ENCODE results near the gene AJAP1. TPM values are rescaled to one million over a fixed set of nuclear protein-coding genes. Genes with fewer than 3 reads are reported as not detected.

The AJAP1 gene
- total RNA-seq, 1 donor from 2014 or later = 6.9 TPM

DNA sequence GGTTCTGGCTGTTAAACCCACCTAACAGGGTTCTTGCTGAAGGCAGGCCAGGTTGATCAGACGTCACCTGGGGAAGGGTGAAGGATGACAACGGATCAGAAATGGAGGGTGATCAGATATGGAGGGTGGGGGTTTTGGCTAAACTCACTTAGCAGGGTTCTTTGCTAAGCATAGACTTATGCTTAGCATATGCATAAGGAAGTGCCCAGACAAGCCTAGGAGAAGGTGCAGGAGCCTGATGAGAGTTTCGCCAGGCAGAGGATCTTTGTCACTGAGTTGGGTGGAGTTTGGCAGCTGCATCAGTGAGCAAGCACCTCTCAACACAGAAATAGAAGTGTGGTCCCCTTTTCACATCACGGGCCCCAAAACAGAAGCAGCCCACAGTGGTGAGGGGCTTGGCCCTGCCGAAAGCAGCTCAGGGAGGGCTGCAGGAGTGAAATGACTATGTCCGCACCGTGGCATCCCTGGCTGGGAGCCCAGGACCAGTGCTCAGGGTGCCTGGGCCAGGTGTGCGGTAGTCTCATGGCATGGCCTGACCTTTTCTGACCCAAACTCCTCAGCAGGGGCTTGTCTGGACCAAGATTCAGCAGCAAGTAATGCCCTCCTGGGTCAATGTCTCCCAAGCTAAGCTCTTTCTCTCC, 101.6 kb downstream of the AJAP1 start:
- TF ChIP-seq CTCF (IDR thresholded peaks at IDR 0.05) = no peak
- no peak overlapping the region for H3K27ac ChIP-seq
- DNase-seq (ENCODE audit: low spot score in 2 of 2) = no peak
- no peak overlapping the region for H3K4me3 ChIP-seq
- no peaks in the 10 kb centered on the region for H3K4me1 ChIP-seq
- no peaks in the 10 kb centered on the region for H3K9me3 ChIP-seq
- H3K27me3 ChIP-seq = no peaks in the 10 kb centered on the region
- intact Hi-C loops (cut with DNase I) = no loop called here
- H3K36me3 ChIP-seq = no peaks in the 10 kb centered on the region

- no peaks in the 10 kb centered on the region for H3K27me3 ChIP-seq
- intact Hi-C loops (cut with DNase I) = no loop called here
Observed at GRCh38 chr1:4756851-4757580, 102.6 kb downstream of the AJAP1 start.

DNA sequence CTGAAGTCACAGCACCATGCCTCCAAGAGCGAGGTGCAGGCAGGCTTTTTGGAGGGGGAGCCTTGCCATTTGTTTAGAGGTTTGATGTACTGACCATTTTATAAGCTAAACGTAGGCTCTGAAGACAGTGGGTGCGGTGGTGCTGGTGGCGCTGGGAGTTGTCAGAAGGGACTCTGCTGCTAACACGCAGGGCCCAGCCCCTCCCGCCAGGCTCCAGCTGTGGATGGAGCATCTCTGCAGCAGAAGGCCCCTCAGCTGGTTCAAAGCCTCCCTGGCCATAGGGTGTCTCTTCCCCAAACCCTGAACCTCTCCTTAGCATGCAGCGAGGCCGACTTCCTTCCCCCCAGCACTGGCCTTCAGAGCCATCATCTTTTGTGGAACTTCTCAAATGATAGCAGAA, 105.3 kb downstream of the AJAP1 start:
- intact Hi-C loops (cut with DNase I) = no loop called here
- no peak overlapping the region for H3K4me3 ChIP-seq
- DNase-seq (ENCODE audit: low spot score in 2 of 2) = no peak
- no peaks in the 10 kb centered on the region for H3K27me3 ChIP-seq
- no peak for TF ChIP-seq CTCF (IDR thresholded peaks at IDR 0.05)
- H3K9me3 ChIP-seq = no peaks in the 10 kb centered on the region
- H3K27ac ChIP-seq = no peak overlapping the region
- H3K36me3 ChIP-seq = no peaks in the 10 kb centered on the region
- no peaks in the 10 kb centered on the region for H3K4me1 ChIP-seq

More at GRCh38 chr1:4756851-4757580, 102.6 kb downstream of the AJAP1 start:
- no peak for DNase-seq (ENCODE audit: low spot score in 2 of 2)
- Histone ChIP-seq H3K4me3 (no peak overlapping the region), H3K4me1 (no peaks in the 10 kb centered on the region), H3K9me3 (no peaks in the 10 kb centered on the region), H3K36me3 (no peaks in the 10 kb centered on the region), H3K27ac (no peak overlapping the region)
- no peak for TF ChIP-seq CTCF (IDR thresholded peaks at IDR 0.05)

GRCh38 chr1:4760088-4760487, 105.7 kb downstream of the AJAP1 start:
- intact Hi-C loops (cut with DNase I) = no loop called here

DNA sequence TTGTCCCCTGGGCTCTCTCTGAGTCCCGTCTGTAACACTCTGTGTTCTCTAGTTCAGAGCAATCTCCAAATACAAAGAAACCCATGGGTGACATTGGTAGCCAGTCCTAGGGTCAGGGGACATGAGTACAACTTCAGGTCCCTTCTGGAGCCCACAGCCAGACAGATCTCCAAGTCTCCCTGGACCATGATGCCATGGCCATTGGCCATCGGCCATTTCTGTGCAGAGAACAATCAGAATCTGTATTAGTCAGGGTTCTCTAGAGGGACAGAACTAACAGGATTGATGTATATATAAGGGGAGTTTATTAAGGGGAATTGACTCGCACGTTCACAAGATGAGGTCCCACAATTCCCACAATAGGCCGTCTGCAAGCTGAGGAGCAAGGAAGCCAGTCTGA, 106.9 kb downstream of the AJAP1 start:
- H3K27me3 ChIP-seq = no peaks in the 10 kb centered on the region

More at GRCh38 chr1:4760088-4760487, 105.7 kb downstream of the AJAP1 start:
- H3K9me3 ChIP-seq = no peaks in the 10 kb centered on the region
- DNase-seq (ENCODE audit: low spot score in 2 of 2) = no peak
- no peak overlapping the region for H3K4me3 ChIP-seq
- no peaks in the 10 kb centered on the region for H3K36me3 ChIP-seq
- H3K27me3 ChIP-seq = no peaks in the 10 kb centered on the region
- H3K27ac ChIP-seq = no peak overlapping the region
- TF ChIP-seq CTCF (IDR thresholded peaks at IDR 0.05) = no peak
- H3K4me1 ChIP-seq = no peaks in the 10 kb centered on the region

More for the DNA sequence above, 106.9 kb downstream of the AJAP1 start:
- Histone ChIP-seq H3K36me3 (no peaks in the 10 kb centered on the region), H3K27ac (no peak overlapping the region), H3K4me1 (no peaks in the 10 kb centered on the region), H3K4me3 (no peak overlapping the region), H3K9me3 (no peaks in the 10 kb centered on the region)
- TF ChIP-seq CTCF (IDR thresholded peaks at IDR 0.05) = no peak
- no peak for DNase-seq (ENCODE audit: low spot score in 2 of 2)
- intact Hi-C loops (cut with DNase I) = no loop called here

All from ascending aorta (tissue), 2 donors.